Activated CD4-positive, CD25-positive, alpha-beta regulatory T cell treated with anti-CD3 and anti-CD28 coated beads, Interleukin-2, amount 50 U/mL, for 24 hours (primary cell): ENCODE measurements around the gene C1orf116.

ENCODE experiments used
- ATAC-seq, 2 donors: fragments of 150-1000 bp; cut with Tn5 transposase; one replicate each; pipeline ENCODE4 v1.10.0; 2021; ENCODE audit warnings: mild to moderate bottlenecking in 1 of 2, moderate library complexity in 1 of 2

Gene C1orf116

DNA sequence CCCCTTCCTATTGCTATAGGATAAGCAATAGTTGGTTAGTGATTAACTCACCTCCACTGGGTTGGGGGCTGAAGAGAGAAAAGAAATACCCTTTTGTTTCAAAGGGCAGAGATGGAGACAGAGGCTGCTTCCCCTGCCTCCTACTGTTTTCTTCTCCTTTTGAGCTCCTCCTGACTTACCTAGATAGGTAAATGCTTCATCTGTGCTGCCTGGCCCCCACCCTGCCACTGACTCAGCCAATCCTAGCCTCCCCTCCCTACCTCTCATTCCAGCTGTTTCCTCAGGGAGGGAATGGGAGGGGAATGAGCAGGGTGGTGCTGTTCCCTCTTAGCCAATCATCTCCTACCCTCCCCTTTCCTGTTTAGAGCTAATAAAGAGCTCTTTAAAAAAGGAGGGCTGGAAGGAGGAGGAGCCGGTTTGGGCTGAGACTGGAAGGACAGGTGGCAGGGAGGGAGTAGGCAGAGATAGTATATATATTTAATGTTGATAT lies at the start of gene C1orf116:
Gene C1orf116, minus strand, starts transcription at position 229 of the 490 bp plus-strand sequence. CDS start 5,158 bp downstream, outside the sequence.
- no peak for ATAC-seq

DNA sequence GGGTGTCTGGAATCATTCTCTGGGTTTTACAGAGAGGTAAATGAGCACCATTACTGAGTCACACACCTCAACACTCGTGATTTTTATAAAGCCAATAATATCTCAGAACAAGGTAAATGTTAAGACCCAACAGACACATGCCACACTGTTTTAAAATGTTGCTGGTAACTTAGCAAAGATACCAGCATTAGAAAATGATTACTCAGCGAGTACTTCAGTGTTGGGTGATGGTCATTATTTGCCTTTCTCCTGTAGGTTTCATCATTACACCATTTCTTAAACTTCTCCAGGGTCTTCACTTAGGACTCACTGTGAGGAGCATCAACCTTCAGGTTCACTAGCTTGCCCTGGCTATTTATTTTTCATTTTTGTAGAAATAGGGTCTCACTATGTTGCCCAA lies 49.2 kb upstream of the C1orf116 start:
- no peak for ATAC-seq

DNA sequence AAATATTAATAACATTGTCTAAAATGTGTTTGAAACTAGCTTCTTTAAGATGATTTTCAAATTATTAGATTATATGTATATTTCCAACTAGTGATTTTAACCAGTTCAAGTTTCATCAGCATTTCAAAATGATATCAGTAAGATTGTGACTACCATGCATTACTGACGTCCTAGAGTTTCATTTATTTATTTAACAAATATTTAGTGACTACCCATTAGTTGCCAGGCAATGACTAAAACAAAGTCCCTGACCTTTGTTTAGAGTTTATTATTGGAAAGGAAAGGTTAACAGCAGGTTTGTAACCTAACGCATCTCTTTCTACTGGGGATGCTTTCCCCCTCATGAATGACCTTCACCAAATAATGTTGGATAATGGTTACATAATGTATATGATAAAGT lies 48.5 kb upstream of the C1orf116 start:
- no peak for ATAC-seq

DNA sequence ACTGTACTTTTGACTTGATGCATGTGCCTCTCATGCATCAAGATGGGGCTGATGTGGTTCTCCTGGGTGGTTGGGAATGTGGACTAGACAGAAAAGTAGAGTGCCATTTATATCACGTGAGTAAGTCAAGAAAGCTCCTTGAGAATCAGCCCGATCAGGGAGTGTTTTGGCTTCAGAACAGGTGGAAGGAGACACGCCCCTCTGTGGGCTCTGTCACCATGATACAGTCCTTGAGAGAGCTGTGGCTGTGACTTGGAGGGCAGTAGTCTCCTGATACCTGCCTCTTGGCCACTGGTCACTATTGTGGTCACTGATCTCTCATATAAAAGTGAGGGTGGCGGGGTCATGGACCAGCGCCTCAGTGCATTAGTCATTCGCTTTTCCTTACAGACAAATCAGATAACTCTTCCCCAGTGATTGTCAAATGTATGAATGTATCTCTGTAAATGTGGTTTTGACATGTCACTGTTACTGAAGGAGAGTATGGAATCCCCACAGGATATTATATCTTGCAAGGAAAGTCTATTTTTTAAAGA lies 47.2 kb upstream of the C1orf116 start:
- ATAC-seq = no peak

DNA sequence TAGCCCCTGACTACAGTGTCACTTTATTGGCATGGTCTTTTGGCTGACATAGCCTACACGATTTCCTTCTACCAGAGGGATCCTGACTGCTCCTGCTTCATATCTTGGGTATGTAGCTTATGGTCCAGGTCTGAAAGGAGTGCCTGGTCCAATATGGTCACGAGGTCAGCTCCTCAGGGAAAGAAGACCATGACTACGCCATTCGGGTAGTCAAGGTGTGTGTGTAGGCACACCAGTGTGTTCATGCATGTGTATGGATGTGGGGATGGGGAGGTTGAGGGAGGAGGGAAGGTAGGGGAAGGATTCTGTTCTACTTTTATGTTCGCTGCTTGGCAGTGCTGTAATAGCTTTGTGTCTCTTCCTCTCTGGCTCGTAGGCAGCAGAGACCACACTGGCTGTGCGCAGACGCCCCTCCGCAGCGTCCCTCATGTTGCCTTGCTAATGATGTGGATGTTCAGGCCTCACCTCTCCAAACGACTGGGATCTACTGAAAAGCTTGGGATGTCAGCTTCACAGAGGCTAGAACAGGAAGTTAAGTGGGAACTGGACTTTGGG lies 46.1 kb upstream of the C1orf116 start:
- no peak for ATAC-seq

DNA sequence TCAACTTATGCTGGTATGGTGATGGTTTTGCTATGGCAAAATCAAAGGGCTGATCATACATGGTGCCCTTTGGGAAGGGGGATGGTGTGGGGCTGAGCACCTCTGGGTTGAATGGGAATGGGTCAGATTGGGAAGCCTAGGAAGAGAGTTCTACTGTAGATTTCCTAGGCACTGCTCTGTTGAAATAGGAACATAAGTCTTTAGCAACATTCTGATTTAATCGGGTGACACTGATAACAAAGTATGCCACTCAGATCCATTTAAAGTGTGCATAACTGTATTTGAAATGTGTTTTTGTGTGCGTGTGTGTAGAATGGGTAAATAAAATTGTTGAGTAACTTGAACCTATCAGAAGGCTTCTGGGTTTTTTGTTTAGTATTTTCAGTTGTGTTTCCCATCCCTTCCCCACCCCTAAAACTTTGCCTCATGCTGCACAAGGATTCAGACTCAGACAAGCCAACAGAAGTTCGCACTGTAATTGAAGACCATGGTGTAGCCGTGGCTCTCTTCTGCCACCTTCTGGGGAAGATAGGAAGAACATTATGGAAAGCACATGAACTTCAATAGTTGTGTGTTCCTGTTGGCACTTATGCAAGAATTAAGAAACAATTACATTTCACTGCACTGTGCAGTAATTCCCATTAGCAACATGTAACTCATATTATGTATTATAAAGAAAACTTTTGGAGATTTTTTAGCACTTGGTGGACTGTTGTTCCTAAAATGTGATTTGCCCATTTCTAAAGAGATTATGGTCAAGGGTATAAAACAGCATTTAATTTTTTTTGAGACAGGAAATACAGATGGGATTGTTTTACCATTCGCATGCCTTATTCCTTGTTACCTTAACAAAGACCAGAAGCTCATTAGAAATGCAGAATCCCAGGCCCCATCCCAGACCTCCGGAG lies 45.2 kb upstream of the C1orf116 start:
- ATAC-seq = peak; percentile 67 to 76

DNA sequence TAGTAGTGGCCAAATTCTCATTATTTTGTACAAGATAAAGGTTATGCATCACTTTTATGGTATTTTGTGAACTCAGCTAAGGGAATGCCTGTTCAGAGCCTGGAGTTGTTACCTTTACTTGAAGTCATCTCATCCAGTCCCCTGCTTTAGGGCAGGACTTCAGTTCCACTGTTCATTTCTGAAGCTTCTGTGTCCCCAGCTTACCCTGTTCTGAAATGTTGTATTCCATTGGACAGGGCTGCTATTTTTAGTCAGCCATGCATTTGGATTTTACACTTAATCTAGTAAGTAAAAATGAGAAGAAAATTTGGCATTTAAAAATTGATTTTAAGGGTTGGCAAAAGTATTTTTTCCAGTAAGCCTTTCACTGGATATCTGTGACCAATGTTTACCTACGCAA lies 44.5 kb upstream of the C1orf116 start:
- no peak for ATAC-seq

DNA sequence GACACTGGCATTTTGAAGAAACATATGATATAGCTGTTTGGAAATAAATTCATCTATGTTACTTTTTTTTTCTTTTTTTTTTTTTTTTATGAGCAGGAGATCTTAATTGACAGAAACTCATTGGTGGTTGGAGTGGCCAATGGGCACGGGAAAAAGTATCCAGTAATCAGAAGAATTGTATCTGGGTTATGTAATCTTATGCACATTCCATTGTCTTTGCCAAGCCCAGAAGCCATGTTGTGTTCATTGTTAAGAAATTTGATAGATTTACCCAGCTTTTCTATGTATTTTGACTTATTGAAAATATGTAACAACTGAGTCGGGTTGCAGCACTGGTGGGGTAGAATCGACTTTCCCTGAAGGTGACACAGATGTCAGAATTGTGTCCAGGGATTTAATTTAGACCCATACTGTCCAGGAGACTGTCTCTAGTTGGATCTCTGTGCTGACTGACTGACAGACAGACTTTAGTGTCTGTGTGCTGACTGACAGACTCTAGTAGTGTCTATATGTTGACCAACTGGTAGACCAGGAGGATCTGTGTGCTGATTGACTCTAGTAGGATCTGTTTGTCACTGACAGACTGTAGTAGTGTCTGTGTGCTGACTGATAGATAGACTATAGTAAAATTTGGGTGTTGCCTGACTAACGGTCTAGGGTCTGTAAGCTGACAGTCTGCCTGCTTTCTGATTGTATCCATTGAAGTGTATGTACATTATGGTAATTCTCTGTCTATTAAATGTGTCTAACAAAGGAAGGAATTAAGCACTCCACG lies 43.8 kb upstream of the C1orf116 start:
- ATAC-seq = no peak

DNA sequence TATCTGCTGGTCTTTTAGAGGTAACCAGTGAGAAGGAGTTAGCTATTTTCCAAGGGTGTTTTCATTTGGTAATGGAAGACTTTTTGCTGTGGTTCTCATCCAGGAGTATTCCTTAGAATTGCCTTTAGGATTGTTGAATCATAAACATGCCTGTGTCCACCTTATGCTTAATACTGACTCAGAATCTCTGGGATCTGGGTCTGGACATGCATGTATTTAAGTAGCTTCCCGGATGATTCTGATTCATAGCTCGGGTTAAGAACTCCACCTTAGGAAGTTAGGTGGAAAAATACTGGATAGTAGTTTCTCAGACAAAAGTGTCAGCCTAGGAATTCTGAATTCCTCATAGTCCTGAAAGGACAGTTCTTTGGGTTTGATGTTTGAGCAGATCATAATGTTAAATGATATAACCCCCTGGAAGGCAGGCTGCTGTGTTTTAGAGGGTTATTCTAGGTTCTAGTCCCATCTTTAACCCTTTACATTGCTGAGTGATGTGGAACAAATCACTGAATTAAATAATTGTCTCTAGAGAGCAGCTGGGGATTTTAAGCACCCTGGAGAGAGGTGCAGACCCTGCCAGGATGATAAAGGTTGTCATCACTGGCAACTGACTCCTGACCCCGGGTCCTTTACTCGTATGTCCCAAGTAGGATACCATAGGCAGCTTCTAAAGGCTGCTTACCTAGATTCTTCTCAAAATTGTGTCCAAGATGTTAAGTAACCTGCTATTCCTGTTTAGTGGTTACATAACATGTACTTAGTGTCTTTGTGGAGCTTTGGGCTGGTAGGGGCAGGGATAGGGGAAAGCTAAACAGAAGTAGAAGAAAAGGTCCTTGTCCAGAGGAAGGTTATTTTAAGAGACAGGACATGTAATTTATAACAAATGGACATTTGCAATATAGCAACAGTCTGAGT lies 41.6 kb upstream of the C1orf116 start:
- no peak for ATAC-seq

DNA sequence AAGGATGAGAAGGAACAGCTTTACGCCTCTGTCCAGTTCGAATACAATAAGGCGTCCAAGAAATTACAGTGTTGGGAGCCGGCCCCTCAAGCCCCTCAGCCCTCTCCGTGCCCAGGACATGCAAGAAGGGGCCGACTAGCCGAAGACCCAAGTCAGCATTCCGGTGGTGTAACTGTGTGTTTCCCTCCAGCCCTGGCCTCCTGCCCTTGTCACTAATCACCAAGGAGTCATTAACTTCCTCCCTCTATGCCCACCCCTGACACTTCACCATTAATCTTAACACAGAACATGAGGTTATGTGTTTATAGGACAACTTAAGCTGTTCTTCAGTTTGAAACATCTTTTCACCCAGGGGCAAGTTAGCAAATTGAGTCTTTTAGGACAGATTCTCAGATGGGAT lies 39.7 kb upstream of the C1orf116 start:
- no peak for ATAC-seq

DNA sequence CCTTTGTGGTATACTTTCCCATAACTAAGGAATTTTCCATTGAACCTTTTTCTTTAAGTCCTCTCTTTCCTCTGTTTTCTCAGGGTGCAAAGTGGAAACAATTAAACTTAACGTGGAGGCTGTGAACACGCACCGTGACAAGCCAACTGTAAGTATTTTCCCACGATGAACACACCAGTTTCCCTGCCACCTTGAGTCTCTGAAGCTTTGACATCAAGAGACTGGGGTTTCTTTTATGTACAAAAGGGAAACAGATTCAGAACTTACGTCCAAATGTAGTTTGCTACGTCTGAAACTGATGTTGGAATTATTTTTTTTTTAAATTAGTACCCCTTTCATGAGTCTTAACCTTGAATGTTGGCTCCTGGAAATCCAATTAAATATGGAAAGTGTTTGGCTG lies 38.9 kb upstream of the C1orf116 start:
- ATAC-seq = no peak

DNA sequence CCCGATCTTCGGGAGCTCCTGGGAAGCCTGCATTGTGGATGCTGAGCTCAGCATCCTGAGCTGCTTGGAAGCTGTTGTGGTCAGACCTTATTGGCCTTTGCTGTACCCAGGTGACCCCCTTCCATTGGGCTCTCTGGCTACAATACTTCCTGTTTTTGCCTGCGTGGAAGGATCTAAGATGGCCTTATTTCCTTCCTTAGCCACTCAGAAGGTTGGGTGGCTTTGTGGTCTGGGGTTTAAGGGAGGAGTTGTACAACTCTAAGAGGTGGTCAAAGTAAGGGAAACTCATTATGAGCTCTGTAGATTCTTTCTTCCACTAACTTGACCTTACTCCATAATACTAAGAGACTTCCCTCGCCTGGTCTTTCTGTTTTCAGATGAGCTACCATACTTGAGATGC lies 38.3 kb upstream of the C1orf116 start:
- ATAC-seq = peak in 1 of 2 donors; percentile 13

DNA sequence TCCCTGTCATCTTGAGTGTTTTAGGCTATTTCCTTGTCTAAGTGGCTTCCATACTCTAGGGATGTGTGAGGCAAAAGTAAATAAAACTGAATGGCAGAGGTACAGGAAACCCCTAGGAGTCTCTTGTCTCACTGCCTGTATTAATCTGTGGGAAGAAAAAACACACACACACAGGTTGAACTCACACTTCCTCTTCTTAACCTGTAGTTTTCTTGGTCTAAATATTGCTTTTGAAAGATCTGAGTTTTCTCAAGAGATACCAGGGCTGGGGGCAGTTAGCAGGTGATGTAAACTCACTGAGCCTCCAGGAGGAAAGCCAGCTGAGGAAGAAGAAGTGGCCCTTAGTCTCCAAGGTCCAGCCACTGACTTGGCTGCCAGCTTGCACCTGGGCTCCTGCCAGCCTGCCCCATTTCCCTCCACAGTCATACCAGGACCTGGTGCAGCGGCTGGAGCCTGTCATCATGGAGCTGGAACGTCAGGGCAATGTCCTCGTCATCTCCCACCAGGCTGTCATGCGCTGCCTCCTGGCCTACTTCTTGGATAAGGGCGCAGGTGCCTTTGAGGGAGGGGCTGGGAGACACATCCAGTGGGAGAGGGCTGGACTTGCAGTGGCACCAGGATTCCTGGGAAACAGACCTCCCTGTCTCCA lies 37.4 kb upstream of the C1orf116 start:
- ATAC-seq = no peak

DNA sequence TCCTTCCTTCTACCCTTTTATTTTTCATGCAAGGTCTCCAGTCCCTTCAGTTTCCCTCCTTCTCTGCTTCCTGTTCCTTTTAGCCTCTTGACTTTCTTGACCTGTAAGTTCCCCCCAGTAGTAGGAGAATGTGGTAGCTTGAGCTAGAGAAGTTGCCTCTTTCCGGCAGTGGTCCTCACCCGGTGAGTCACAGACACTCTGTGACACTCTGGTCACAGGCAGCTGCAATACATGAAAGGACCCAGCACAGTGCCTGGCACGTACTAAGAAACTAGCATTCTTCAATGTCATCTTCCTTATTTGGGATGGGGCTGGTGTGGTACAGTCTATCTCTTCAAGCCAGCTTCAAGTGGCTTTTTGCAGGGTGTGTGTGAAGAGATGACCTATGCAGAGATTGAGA lies 36.5 kb upstream of the C1orf116 start:
- ATAC-seq = no peak

DNA sequence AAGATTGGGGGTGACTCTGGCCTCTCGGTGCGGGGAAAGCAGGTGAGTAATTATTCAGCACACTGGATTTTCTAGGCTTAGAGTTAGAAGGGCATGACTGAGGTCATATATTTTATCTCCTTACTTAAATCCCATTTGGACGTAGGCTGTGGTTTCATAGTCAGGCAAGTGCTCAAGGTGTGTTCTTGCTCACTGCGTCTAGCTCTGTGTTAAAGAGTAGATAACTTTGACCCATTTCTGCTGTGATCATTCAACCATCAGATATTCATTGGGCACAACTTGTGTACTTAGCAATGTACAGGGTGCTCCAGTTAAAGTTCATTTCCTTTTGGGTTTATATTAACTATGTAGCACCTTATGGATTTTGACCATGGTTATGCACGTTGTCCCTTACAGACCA lies 35.1 kb upstream of the C1orf116 start:
- ATAC-seq = no peak

DNA sequence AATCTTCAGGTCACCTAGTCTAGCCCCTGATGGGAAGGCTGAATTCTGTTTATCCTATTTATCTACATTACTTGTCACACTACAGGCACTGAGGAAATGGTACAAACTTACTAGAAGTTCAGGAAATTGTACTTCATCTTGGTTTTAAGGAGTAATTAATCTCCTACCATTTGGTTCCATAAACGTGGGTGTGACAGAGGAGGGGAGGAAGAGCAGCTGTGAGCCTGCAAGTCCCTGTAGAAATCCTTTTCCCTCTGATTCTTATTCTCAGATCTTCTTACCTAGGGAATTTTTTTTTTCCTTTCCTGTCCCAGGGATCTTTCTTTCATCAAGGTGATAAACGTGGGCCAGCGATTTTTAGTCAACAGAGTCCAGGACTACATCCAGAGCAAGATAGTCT lies 34.6 kb upstream of the C1orf116 start:
- ATAC-seq = no peak

DNA sequence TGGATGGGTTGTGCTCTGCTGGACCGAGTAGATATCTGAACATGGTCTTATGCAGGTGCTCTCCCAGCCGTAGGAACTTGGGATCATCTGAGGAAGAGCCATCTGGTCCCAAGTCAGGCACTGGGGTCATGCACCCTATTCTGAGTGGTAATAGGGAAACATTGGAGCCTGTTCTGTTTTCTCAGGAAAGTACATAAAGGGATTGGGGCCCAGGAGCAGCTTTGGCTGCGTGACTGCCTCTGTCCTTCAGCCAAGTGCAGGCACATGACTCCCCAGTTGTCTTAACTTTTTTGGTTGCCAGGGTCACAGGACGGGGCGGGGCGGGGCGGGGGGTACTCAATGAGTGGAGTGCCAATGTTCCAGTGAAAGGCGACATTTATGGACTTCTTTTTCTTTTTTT lies 32.0 kb upstream of the C1orf116 start:
- ATAC-seq = no peak

DNA sequence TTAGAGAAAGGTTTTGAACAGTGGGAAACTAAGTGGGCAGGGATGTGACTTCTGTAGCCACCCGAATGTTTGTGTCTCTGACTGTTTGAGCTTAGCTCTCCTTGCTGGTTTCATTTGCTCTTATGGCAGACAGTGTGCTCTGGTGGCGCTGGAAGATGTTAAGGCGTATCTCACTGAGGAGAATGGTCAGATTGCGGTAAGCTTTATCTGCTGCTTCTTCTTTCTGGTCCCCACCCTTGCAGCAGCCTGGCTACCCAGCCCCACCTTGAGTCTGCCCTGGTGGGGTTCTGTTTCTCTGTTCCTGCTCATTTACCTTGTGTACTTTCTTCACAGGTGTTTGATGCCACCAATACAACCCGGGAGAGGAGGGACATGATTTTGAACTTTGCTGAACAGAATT lies 30.5 kb upstream of the C1orf116 start:
- no peak for ATAC-seq

DNA sequence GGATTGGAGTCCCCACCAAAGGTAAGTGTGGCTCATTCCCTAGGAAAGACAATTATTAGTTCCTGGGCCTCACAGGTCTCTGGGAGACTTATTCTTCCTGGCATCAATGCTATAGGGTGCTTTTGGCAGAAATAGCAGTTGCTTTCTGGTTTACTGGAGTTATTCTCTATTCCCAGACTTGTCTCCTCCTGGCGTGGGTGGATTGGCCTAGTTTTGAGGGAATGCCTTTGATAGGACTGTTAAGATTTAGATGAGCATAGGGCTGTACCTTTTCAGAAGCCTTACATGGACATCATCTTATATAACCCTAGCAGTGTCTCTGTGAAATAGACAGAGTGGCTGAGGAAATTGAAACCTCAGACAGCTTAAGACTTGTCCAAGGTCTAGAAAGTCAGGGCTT lies 29.5 kb upstream of the C1orf116 start:
- ATAC-seq = no peak

DNA sequence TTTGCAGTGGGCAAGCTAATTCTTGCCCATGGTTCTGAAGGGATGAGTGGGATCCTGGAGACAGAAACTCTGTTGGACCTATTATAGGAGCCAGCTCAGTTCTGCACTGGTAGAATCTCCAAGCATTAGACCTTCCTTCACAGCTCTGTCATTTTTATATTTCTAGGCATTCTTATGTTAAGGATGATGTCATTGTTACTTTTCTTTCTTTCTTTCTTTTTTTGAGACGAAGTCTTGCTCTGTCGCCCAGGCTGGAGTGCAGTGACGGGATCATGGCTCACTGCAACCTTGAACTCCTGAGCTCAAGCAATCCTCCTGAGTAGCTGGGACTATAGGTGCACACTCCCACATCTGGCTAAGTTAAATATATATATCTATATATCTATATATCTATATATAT lies 28.0 kb upstream of the C1orf116 start:
- ATAC-seq = no peak

DNA sequence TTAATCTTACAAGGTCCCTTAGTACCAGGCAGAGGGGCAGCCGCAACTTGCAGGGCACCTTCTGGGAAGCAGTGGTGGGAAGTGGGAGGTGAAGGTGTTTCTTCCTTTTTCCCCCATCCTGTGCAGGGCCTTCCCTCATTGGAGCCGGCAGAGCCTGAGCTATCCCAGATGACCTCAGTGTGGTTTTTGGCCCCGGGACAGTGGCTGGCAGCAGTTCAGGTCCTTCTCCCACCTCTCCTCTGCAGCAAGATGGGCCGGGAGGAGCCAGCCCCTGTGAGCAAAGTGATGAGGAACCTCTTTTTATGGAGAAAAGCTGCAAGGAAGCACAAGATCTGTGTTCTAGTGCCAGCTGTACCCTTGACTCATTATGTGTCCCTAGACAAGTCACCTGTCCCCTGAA lies 27.3 kb upstream of the C1orf116 start:
- ATAC-seq = no peak
